ENCODE measurements around the gene POLR2I. TPM values are rescaled to one million over a fixed set of nuclear protein-coding genes. Genes with fewer than 3 reads are reported as not detected.
A peak's percentile ranks its signal among the peaks of the same experiment; 100 is the strongest.

The POLR2I gene
- total RNA-seq (2014; rRNA removed; shearing (Covaris generic)) (94.0 and 110 TPM in 2 replicates), polyA plus RNA-seq (2016; fragmentation: Nextera tagmentation; extraction: Ambion mirVana) (413 and 427 TPM in 2 replicates)
- long read RNA-seq, transcript POLR2I-206 (5 exons, 542 nt): minor isoform, 11 of 147 reads
- long read RNA-seq, transcript POLR2I-201 (6 exons, 913 nt): major isoform, 131 of 147 reads
- long read RNA-seq, partial matches to known transcripts: 1 of 147 reads
- long read RNA-seq, other reads (novel, unspliced or antisense): 3 of 147 reads

- peaks cover 54% of the 10 kb centered on the region for H3K36me3 Mint-ChIP-seq (ENCODE audit: low read depth)
- H3K27ac Mint-ChIP-seq: peak within 1 kb of the TSS; percentile 98
- peaks cover 27% of the 10 kb centered on the region for H3F3A ChIP-seq (replicated peaks; ENCODE audit: low read depth)
- H3K9me3 Mint-ChIP-seq: no peaks in the 10 kb centered on the region; the same call in 2 of the 3 replicates
- peaks cover 10% of the 10 kb centered on the region; the same call in 1 of the 2 replicates for H4K20me1 ChIP-seq (replicated peaks; ENCODE audit: insufficient read depth)
- ATAC-seq: peak; percentile 88
- peak within 1 kb of the TSS; percentile 90 for H2AFZ ChIP-seq
- H3K4me3 ChIP-seq: peak within 1 kb of the TSS; percentile 98
- H3K4me1 Mint-ChIP-seq: peaks cover 32% of the 10 kb centered on the region
- no peaks in the 10 kb centered on the region for H3K27me3 ChIP-seq (ENCODE audit: insufficient read depth)
- H3K4me1 ChIP-seq (ENCODE audit: insufficient read depth): peaks cover 20% of the 10 kb centered on the region
- no peaks in the 10 kb centered on the region; the same call in 1 of the 2 replicates for H3K36me3 ChIP-seq (ENCODE audit: insufficient read depth)
- peak; percentile 68 for TF ChIP-seq ETS1 (IDR thresholded peaks at IDR 0.05)
- peak; percentile 85 for TF ChIP-seq POLR2AphosphoS5 (IDR thresholded peaks at IDR 0.05; ENCODE audit: low read depth)
- TF ChIP-seq EZH2phosphoT487 (IDR thresholded peaks at IDR 0.05; ENCODE audit: unreplicated experiment): no peak
- TF ChIP-seq CREB1 (CRISPR knock-in tag; IDR thresholded peaks at IDR 0.05; ENCODE audit: low read depth): peak; percentile 49; the same call in 1 of the 2 replicates
- H3K27me3 Mint-ChIP-seq (ENCODE audit: insufficient read depth, low read depth, poor library complexity): peaks cover 23% of the 10 kb centered on the region
- H3K79me2 ChIP-seq (replicated peaks; ENCODE audit: insufficient read depth): peaks cover 22% of the 10 kb centered on the region
- H3K4me2 ChIP-seq: peak within 1 kb of the TSS; percentile 99
- peak within 1 kb of the TSS; percentile 99 for H3K4me3 Mint-ChIP-seq
- H3K9me2 ChIP-seq (ENCODE audit: insufficient read depth): no peaks in the 10 kb centered on the region
- peak; percentile 100 for DNase-seq (ENCODE audit: low spot score)
- peak within 1 kb of the TSS; percentile 87 for H3K27ac ChIP-seq (ENCODE audit: low read depth)
Observed at GRCh38 chr19:36114721-36115452, at the start of gene POLR2I. POLR2I (minus strand) TSS chr19:36114875; CDS start chr19:36114856, 19 bp downstream.

- H3K4me1 ChIP-seq (ENCODE audit: insufficient read depth): peaks cover 24% of the 10 kb centered on the region; the same call in 1 of the 2 replicates
- no peaks in the 10 kb centered on the region for H3K79me2 ChIP-seq (replicated peaks; ENCODE audit: insufficient read depth)
- Mint-ChIP-seq H3K27me3 (ENCODE audit: insufficient read depth, low read depth, poor library complexity) (peaks cover 3% of the 10 kb centered on the region), H3K27ac (no peak overlapping the region), H3K4me3 (no peak overlapping the region; the same call in 2 of the 3 replicates), H3K9me3 (no peaks in the 10 kb centered on the region; the same call in 2 of the 3 replicates), H3K36me3 (ENCODE audit: low read depth) (peaks cover 5% of the 10 kb centered on the region), H3K4me1 (peaks cover 24% of the 10 kb centered on the region)
- no peaks in the 10 kb centered on the region for H3K27me3 ChIP-seq (ENCODE audit: insufficient read depth)
- no peaks in the 10 kb centered on the region for H4K20me1 ChIP-seq (replicated peaks; ENCODE audit: insufficient read depth)
- no peak overlapping the region for H3K4me2 ChIP-seq
- H3K36me3 ChIP-seq (ENCODE audit: insufficient read depth): no peaks in the 10 kb centered on the region
- 0 out of 2 replicates have a peak, but pooled peaks cover under 1% of the 10 kb centered on the region for H3F3A ChIP-seq (replicated peaks; ENCODE audit: low read depth)
- no peak for DNase-seq (ENCODE audit: low spot score)
- H3K4me3 ChIP-seq: no peak overlapping the region
- no peak for ATAC-seq
- H2AFZ ChIP-seq: no peak overlapping the region
- no peaks in the 10 kb centered on the region for H3K9me2 ChIP-seq (ENCODE audit: insufficient read depth)
- H3K27ac ChIP-seq (ENCODE audit: low read depth): no peak overlapping the region
- no peak for TF ChIP-seq STAT1 (IDR thresholded peaks at IDR 0.05; ENCODE audit: unreplicated experiment)
- no peak for TF ChIP-seq ZNF462 (CRISPR knock-in tag; IDR thresholded peaks at IDR 0.05)
- TF ChIP-seq EZH2phosphoT487 (IDR thresholded peaks at IDR 0.05; ENCODE audit: unreplicated experiment): no peak
- no peak for TF ChIP-seq ZNF114 (CRISPR knock-in tag; IDR thresholded peaks at IDR 0.05)
- no peak for TF ChIP-seq REST (IDR thresholded peaks at IDR 0.05; ENCODE audit: unreplicated experiment)
Observed at GRCh38 chr19:36163813-36164212, 49.1 kb upstream of the POLR2I start.
